Fibroblast of villous mesenchyme (primary cell): ENCODE data around the gene CLTCL1. TPM values are rescaled to one million over a fixed set of nuclear protein-coding genes. Genes with fewer than 3 reads are reported as not detected.

Experiments used
- DNase-seq: peaks from one replicate; pipeline ENCODE4 v3.0.0-alpha.2; 2010; ENCODE audit warnings: low read depth
- H3K4me3 ChIP-seq: 2 replicates; pipeline ENCODE4 v1.5.1; 2011; ENCODE audit warnings: low read depth, mild to moderate bottlenecking, low read length
- total RNA-seq: library from RNA; depleted of rRNA; stranded (reverse); fragments of >200 nt; gene quantifications from 2 replicates; pipeline ENCODE4 v1.2.3, GENCODE V29; 2012
- TF ChIP-seq, protein P1 (sequence below): IDR thresholded peaks from 2 replicates; pipeline ENCODE4 v1.5.1; 2012; ENCODE audit warnings: low read depth, mild to moderate bottlenecking, low read length; ENCODE audit not compliant: insufficient read depth

The CLTCL1 gene
- total RNA-seq, 1 donor: 9.5 TPM

DNA sequence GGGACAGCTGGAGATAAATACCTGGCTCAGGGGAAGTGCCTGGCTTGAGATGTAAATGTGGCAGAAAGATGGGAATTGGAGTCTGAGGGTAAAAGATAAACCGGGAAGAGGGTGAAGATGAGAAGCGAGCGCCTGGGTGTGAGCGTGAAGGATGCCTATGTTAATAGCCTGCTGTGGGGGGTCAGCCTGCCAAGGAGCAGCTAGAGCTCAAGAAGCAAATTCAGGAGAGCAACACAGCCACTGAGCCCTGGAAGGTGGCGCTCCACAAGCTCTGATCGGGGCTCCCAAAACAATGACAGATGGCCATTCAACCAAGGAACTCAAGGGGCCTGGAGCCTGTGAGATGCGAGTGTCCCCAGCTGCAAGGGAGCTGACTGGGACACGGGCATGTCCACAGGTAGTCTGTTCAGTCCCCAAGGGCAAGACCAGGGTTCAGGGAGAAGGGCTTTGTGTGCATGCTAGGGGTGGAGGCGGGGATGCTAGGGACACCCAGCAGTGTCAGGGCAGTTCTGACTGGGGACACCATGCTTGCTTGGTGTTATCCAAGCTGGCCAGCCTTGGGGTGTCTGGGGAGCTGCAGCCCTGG is 144.2 kb downstream of the CLTCL1 start:
- no peak for DNase-seq
- TF ChIP-seq, protein P1, sequence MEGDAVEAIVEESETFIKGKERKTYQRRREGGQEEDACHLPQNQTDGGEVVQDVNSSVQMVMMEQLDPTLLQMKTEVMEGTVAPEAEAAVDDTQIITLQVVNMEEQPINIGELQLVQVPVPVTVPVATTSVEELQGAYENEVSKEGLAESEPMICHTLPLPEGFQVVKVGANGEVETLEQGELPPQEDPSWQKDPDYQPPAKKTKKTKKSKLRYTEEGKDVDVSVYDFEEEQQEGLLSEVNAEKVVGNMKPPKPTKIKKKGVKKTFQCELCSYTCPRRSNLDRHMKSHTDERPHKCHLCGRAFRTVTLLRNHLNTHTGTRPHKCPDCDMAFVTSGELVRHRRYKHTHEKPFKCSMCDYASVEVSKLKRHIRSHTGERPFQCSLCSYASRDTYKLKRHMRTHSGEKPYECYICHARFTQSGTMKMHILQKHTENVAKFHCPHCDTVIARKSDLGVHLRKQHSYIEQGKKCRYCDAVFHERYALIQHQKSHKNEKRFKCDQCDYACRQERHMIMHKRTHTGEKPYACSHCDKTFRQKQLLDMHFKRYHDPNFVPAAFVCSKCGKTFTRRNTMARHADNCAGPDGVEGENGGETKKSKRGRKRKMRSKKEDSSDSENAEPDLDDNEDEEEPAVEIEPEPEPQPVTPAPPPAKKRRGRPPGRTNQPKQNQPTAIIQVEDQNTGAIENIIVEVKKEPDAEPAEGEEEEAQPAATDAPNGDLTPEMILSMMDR: no peak
- H3K4me3 ChIP-seq: no peak overlapping the region

DNA sequence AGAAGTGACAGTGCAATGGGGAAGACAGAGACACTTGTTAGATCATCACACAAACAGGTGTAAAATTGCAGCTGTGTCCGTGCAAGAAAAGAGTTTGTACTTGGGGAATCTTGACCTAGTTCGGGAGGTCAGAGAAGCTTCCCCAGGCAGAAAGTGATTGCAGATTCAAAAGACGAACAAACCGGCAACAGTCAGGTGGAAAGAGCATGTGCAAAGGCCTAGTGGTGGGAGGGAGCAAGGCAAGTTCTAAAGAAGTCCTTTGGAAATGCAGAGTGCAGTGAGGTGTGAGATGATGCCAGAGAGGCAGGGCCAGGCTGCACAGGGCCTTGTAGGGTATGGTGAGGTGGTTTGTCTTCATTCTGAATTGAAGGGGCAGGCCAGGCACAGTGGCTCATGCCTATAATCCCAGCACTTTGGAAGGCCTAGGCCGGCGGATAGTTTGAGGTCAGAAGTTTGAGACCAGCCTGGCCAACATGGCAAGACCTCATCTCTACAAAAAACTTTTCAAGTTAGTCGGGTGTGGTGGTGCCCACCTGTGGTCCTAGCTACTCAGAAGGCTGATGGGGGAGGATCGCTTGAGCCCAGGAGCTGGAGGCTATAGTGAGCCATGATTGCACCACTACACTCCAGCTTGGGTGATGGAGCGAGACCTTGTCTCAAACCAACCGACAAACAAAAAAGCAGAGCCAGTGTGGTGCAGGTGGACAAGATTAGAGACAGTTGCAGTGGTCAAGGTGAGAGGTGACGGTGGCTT is 145.1 kb downstream of the CLTCL1 start:
- H3K4me3 ChIP-seq: no peak overlapping the region
- TF ChIP-seq, protein P1: no peak
- no peak for DNase-seq

DNA sequence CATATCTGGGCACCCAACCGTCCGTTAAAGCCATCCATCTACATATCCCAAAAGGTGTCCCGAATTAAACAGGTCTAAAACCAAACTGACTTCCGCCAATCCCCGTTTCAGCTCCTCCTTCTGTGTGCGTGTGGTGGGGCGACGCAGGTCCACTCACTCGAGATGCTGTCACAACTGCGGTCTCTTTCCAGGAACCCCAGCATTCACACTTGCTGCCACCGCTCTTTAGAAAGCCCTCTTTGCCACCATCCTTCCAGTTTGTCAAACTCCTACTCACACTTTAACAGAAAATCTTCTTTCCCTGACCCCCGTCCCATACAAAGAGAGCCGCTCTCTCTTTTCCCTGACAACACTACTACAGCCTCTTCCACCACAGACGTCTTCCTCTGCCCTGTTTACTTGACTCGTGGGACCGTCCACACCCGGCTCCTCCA is 147.5 kb downstream of the CLTCL1 start:
- peak; percentile 16 for DNase-seq
- H3K4me3 ChIP-seq: peak overlapping the region; percentile 99

DNA sequence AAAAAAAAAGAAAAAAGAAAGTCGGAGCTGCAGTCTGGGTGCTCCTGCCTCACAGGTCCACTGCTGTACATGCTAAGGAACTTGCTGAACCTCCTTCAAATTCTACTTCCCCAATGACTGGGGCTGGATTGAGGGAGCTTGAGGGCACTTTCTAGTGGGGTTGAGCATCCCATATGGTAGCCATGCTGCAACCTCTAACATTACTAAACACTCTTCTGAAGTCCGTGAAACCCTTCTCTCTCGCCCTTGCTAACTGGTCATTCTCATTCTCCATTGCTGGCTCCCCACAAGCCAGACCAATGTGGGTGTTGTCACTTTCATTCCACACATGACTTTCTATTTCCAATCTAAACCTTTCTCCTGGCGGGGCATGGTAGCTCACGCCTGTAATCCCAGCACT is 148.3 kb downstream of the CLTCL1 start:
- DNase-seq: no peak
- TF ChIP-seq, protein P1: no peak
- H3K4me3 ChIP-seq: no peak overlapping the region

More for the DNA sequence above, 147.5 kb downstream of the CLTCL1 start:
- TF ChIP-seq, protein P1: no peak

DNA sequence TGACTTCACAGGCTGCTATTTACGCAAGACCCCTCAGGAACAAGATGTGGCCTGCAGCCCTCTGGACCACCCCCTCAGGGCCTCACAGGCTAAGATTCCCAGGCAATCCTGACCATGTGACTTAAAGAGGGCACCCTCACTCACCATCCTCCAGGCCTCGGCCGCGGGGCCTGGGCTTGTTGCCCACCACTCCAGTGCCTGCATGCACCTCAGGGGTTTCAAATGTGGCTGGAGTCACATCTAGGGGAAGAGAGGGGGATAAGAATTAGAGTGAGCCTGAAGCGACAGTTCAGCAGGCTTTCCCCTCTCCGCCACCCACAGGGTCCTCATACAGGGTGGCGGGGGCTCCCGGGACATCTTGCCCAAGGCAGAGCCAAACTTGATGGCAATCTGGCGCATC is 149.1 kb downstream of the CLTCL1 start:
- no peak for DNase-seq
- no peak overlapping the region for H3K4me3 ChIP-seq
- TF ChIP-seq, protein P1: no peak

DNA sequence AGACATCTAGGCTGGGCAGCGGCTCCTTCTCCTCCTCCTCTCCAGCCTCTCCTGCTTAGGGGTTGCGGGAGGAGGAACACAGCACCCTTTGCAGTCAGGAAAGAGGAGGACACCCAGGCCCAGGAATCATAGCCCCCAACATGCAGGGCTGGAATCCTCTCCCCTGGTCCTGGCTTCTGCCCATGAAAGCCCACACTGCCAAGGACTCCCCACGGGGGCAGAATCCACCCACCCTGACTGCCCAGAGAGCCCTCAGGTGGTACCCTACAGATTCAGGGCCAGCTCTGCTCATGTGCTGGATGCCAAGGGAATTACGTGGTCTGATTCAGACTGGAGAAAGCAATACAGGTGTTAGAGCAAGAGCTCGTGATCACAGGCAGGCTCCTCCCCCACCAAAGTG is 151.5 kb downstream of the CLTCL1 start:
- no peak for DNase-seq
- TF ChIP-seq, protein P1: no peak
- no peak overlapping the region for H3K4me3 ChIP-seq
